HT1080 (cell line): ENCODE data around the gene DKK3. TPM values are rescaled to one million over a fixed set of nuclear protein-coding genes. Genes with fewer than 3 reads are reported as not detected.
A peak's percentile ranks its signal among the peaks of the same experiment; 100 is the strongest.

Experiments
- DNase-seq: peaks from one replicate; pipeline ENCODE4 v3.0.0-alpha.2; 2015; ENCODE audit warnings: low read depth
- total RNA-seq: library from RNA; depleted of rRNA; stranded (reverse); fragments of >200 nt; shearing (Covaris generic); gene quantifications from 2 replicates; pipeline ENCODE4 v1.2.3, GENCODE V29; 2014

Gene DKK3
- total RNA-seq, 1 experiment from 2014 or later: 48.0 TPM

GRCh38 chr11:11983427-11983826, 25.0 kb downstream of the DKK3 start:
- DNase-seq: no peak

GRCh38 chr11:11982975-11983374, 25.5 kb downstream of the DKK3 start:
- peak; percentile 74 for DNase-seq

DNA sequence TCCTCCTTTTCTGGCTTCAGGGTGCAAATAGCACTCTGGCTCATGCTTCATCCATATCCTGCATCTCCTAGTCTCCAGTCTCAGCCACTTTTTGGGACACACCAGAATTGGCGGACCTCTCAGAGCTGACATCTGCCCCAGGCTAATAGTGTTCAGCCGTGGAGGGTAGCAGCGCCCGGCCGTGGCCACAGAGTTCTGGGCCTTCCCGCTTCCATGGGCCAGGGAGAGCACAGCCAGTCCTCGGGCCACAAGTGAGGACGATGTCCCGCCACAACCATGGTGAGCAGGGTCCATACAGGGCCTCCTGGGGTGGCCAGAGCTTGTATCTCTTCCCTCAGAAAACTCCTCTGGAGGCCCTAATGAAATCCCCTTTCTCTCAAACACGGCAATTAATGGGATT, 26.0 kb downstream of the DKK3 start:
- no peak for DNase-seq

DNA sequence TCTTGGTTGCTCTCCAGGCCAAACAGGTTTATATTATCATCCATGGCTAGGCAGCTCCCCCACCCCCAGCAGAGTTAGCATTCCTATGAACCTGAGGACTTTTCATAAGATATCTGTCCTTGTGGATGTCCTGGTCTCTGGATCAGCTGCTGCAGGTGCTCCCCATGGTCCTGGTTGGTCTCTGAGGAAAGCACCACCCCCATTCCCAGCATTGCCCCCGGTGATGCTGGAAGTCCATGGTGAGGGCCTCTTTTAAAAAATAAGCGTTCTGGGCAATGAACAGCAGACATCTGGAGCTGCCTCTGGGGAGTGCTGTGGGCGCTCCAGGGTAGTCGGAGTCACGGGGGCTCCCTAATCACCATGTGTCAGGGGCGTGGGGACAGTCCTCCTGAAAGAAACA, 26.6 kb downstream of the DKK3 start:
- DNase-seq: no peak

GRCh38 chr11:11981364-11981763, 27.1 kb downstream of the DKK3 start:
- DNase-seq: no peak

GRCh38 chr11:11980841-11981308, 27.6 kb downstream of the DKK3 start:
- peak; percentile 76 for DNase-seq

DNA sequence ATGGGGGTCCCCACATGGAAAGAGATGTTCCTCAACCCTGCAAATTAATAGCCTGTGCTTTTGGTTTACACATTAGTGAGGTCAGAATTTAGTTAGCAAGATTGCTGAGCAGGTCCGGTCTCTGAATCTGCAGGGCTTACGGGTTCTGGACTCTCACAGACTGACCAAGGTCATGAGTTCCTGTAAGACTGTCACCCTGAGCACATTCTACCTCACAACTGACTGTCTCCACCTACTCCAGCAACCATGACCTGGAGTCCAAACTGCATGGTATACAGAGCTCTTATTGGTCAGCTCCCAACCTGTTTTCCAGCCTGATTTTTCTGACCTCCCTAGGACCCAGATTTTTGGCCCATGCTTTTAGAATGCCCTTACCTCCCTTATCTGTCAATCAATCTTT, 28.2 kb downstream of the DKK3 start:
- DNase-seq: no peak

GRCh38 chr11:11979488-11980117, 28.8 kb downstream of the DKK3 start:
- DNase-seq: peak; percentile 42

DNA sequence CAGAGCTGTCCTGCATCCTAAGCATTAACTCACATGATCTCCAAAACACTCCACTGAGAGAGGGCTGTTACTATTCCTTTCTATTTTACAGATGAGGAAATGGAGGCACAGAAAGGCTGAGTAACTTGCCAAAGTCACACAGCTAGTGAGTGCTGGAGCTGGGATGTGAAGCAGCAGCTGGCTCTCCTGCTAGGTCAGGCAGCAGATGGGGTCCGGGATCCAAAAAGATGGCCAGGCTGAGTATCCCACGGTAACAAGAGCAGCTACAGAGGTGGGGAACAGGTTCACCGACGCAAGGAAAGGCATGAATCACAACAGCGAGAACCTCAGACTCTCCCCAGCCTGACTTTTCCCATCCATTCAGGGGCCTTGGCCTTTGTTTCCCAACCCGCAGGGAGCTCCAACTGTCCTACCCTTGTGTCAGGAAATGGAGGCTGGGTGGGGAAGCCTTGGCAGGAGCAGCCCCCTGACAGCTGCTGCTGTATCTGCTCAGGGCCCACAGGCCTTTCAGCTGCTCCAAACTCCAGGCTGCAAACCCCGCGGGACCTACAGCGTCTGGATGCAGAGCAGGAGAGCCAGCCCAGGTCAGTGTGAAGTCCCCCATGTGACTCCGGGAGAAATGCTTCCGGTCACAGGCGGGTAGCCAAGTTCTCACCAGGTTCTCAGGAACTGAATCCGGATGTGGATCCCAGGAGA, 29.5 kb downstream of the DKK3 start:
- DNase-seq: peak; percentile 90

DNA sequence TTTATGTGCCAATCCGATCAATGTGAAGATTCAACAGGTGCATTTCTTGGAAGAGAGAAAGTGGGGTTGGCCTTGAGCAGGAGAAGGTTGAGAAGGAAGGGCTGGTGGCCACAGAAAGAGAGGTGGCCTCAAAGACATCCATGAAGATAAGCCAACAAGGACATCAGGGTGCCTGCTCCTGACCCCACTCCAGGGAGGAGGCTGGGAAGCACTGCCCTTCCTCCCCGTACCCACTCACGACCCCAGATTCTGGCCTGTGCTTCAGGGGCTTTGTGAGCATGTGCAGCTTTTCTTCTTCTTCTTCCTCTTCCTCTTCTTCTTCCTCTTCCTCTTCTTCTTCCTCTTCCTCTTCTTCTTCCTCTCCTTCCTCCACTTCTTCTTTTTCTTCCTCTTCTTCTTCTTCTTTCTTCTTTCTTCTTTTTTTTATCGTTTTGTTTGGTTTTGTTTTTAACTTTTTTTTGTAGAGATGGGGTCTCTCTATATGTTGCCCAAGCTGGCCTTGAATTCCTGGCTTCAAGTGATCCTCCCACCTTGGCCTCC, 30.3 kb downstream of the DKK3 start:
- DNase-seq: no peak

GRCh38 chr11:11977206-11977938, 31.1 kb downstream of the DKK3 start:
- DNase-seq: peak; percentile 98

- peak; percentile 69 for DNase-seq
These were observed 31.8 kb downstream of the DKK3 start for GRCh38 chr11:11976481-11977127.

DNA sequence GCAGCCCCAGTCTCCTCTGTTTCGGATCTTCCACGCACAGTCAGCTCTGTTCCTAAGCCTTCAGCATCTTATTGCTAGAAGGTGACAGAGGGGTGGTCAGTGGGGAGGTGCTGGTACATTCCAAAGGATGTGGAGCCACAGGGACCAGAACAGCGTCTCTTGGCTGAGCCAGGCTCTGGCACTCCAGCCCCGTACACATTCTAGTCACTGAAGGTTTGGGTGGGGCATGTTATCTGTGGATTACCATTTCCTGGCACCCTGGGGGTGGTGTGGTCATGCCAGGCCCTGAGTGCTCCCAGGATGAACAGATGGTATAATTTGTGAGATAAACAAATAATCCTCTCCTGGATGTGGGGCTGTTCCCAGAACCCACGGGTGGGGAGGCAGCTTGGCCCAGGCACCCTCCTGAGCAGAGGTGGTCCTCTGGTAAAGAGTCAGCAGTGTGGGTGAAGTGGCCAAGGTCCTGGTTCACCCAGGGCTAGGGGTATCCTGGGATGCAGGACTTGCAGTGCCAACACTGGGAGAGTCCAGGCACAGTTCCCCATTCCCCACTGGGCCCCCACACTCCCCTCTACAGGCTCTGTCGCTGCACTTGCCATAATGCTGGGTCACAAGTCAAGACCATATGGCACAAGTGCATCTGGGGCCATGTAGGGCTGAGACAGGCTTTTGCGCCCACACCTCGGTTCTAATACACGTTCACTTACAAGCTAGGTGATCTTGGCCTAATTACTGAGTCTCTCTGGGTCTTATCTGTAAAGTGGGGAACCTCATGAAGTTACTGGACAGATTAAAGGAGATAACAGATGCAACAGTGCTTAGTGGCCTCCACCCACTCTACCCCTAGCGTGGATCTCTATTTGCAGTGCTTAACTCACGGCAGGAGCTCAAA, 33.0 kb downstream of the DKK3 start:
- DNase-seq: peak; percentile 68

DNA sequence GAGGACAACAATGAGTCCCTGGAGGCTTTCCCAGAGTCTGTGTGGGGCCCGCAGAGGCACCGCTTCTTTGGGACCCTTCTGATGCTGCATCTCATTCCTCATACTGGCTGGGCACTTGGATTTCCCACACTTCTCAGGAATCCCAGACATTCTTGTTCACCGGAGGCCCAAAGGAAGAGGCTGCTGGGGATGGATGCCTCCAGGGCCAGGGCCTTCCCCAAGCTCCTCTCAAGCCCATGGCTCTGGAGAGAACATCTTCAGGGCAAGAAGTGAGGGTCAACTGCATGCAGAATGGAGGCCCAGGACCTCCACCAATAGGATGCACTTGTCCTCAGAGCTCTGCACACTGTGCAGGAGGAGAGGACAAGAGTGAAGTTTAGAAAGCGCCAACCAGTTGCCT, 34.6 kb downstream of the DKK3 start:
- DNase-seq: no peak

GRCh38 chr11:11973361-11973800, 35.0 kb downstream of the DKK3 start:
- DNase-seq: no peak

DNA sequence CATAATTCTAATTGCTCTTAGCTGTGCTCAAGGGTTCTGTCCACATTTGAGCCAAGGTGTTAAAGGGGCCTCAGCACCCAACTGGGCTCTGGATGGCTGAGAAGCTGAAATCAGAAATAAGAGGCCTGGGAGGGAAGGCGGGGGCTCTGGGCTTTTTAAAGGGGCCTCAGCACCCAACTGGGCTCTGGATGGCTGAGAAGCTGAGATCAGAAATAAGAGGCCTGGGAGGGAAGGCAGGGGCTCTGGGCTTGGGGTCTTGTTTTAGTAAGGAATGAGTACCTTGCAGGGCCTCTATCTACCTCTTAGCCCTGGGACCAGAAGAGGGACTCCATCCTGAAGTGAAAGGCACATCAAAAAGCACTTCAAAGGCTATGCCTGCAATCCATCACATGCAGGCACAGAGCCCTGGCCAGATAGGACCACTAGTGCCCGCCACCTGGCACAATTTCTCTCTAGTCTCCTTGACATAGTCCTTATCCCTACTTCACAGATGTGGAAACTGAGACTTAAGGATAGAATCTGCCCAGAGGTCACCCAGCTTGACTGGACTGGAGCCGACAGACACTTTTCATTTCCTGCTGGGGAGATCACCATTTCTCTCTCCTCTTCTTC, 35.6 kb downstream of the DKK3 start:
- no peak for DNase-seq

DNA sequence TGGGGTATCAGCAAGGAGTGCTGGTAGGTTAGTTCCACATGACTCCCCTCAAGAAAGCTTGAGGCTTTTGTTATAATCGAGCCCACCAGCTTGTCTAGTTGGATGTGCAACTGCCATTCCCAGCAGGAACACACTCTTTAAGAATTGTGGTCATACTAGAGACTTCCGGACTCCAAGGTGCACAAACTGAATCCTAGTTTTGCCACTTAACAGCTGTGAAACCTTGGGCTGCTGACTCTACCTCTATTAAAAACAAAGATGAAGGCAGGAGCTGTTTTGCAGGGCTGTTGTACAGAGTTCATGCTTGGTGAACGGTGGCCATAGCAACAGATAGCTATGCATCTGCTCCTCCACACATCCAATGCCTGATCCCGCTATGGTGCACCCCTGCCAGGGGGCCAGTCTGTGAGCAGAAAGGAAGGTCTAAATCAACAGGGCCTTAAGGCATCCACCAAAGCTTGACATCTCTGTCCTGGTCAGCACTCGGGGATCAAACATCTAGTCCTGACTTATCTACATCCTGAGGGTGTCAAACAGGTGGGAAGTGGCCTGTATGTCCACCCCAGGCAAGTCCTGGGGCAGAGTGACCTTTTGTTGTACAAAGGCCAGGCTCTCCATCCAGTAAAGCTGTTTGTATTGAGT, 36.4 kb downstream of the DKK3 start:
- DNase-seq: no peak

- DNase-seq: no peak
These were observed 37.9 kb downstream of the DKK3 start for GRCh38 chr11:11970556-11970955.

DNA sequence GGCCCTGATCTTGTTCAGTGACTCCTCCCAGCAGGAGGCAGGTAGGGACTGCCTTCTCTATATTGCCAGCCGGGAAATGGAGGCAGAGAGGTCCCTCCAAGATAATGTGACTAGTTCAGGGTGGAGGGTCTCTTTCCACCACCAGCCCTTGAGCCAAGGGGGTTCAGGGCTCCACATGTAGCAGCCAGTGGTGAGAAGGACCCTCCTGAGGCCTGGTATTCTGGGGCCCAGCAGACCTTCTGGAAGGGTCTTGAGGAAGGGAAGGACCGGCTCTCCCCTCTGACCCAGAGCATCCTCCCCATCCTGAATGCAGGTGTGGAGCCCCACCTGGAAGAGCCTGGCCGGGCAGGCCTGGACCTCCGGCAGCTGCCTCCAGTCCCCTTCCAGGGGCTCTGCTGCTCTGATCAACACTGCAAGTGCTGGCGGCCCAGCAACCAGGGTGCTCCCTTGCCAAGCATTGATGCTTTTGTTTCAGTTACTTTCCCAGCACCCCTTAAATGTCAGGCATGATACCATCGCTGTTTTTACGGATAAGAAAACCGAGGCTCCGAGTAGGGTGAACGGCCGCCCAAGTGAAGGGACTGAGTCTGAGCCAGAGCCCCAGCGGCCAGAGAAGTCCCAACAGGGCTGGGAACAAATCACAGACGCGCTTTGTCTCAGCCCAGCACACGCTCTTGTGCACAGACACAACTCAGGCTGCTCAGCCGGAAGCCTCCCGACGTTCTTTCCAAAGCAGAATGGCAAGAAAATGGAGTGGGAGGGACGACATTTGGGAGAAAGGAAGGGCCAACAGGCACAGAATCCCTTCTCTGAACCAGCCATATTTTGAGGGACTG, 38.8 kb downstream of the DKK3 start:
- DNase-seq: no peak
